Mesenchymal stem cell (in vitro differentiated cells and primary cell): ENCODE results near the gene ABAT.
"Not testable (repeated sequence)": the region's sequence is repeated elsewhere in the genome, so short reads cannot be mapped to it uniquely, and the experiment has no call there.

ENCODE experiments used
- DNase-seq: peaks from one replicate; pipeline ENCODE4 v3.0.0-alpha.2; 2013
- H2AFZ ChIP-seq: one replicate; pipeline ENCODE4 v1.6.1; 2013; ENCODE audit warnings: low read depth, mild to moderate bottlenecking, control low read depth, inconsistent platforms, low read length, moderate library complexity
- H2AK5ac ChIP-seq: 2 replicates; pipeline ENCODE4 v1.6.1; 2013; ENCODE audit warnings: low read length, moderate library complexity, mild to moderate bottlenecking, inconsistent platforms; ENCODE audit not compliant: severe bottlenecking
- H2BK120ac ChIP-seq: one replicate; pipeline ENCODE4 v1.6.1; 2013; ENCODE audit warnings: low read depth, mild to moderate bottlenecking, inconsistent platforms, low read length, moderate library complexity
- H2BK12ac ChIP-seq, 2 experiments: one replicate each; pipeline ENCODE4 v1.6.1; 2013; ENCODE audit warnings: inconsistent platforms in 2 of 2, low read length in 2 of 2, mild to moderate bottlenecking in 2 of 2, moderate library complexity in 2 of 2, control low read depth in 1 of 2
- H2BK15ac ChIP-seq: one replicate; pipeline ENCODE4 v1.6.1; 2013; ENCODE audit warnings: mild to moderate bottlenecking, low read depth, inconsistent platforms; ENCODE audit not compliant: poor library complexity, severe bottlenecking
- H2BK5ac ChIP-seq: 2 replicates; pipeline ENCODE4 v1.6.1; 2013; ENCODE audit warnings: low read depth, mild to moderate bottlenecking, low read length, control low read depth, inconsistent platforms; ENCODE audit not compliant: poor library complexity, severe bottlenecking
- H3K14ac ChIP-seq, 2 experiments: one replicate each; pipeline ENCODE4 v1.6.1; 2013; ENCODE audit warnings: inconsistent platforms in 2 of 2, low read length in 2 of 2, control low read depth in 1 of 2, mild to moderate bottlenecking in 1 of 2, moderate library complexity in 1 of 2
- H3K18ac ChIP-seq, 2 experiments: one replicate each; pipeline ENCODE4 v1.6.1; 2013; ENCODE audit warnings: inconsistent platforms in 2 of 2, low read length in 2 of 2, control low read depth in 1 of 2, low read depth in 1 of 2, mild to moderate bottlenecking in 1 of 2
- H3K23ac ChIP-seq, 2 experiments: one replicate each; pipeline ENCODE4 v1.6.1; 2013; ENCODE audit warnings: inconsistent platforms in 2 of 2, low read length in 2 of 2, mild to moderate bottlenecking in 2 of 2, moderate library complexity in 2 of 2, control low read depth in 1 of 2
- H3K27ac ChIP-seq: 2 replicates; pipeline ENCODE4 v1.5.1; 2013; ENCODE audit warnings: mild to moderate bottlenecking, moderate library complexity, low read length, control low read depth, inconsistent platforms; ENCODE audit not compliant: poor library complexity, severe bottlenecking
- H3K27me3 ChIP-seq, 2 experiments: 2 replicates each; pipeline versions ENCODE4 v1.6.1 to v1.7.0; 2013; ENCODE audit warnings: low read length in 2 of 2, mild to moderate bottlenecking in 2 of 2, moderate library complexity in 2 of 2, control low read depth in 1 of 2, inconsistent platforms in 1 of 2; ENCODE audit not compliant: control insufficient read depth in 1 of 2, insufficient read depth in 1 of 2
- H3K36me3 ChIP-seq, 2 experiments: 2 replicates each; pipeline versions ENCODE4 v1.6.1 to v1.7.0; 2013; ENCODE audit warnings: low read length in 2 of 2, control low read depth in 1 of 2, inconsistent platforms in 1 of 2, low read depth in 1 of 2, mild to moderate bottlenecking in 1 of 2; ENCODE audit not compliant: insufficient read depth in 2 of 2, control insufficient read depth in 1 of 2
- H3K4ac ChIP-seq, 2 experiments: one replicate each; pipeline ENCODE4 v1.6.1; 2013; ENCODE audit warnings: inconsistent platforms in 2 of 2, low read length in 2 of 2, mild to moderate bottlenecking in 2 of 2, moderate library complexity in 2 of 2, control low read depth in 1 of 2, low read depth in 1 of 2
- H3K4me1 ChIP-seq: 2 replicates; pipeline ENCODE4 v1.6.1; 2013; ENCODE audit warnings: low read depth, low read length, control low read depth; ENCODE audit not compliant: control insufficient read depth, insufficient read depth
- H3K4me2 ChIP-seq: 2 replicates; pipeline ENCODE4 v1.6.1; 2013; ENCODE audit warnings: low read length, mild to moderate bottlenecking, inconsistent platforms; ENCODE audit not compliant: poor library complexity, severe bottlenecking
- H3K4me3 ChIP-seq, 2 experiments: 2 replicates each; pipeline versions ENCODE4 v1.5.1 to v1.7.0; 2013; ENCODE audit warnings: low read length in 2 of 2, mild to moderate bottlenecking in 2 of 2, control low read depth in 1 of 2, low read depth in 1 of 2; ENCODE audit not compliant: insufficient read depth in 1 of 2
- H3K79me1 ChIP-seq: replicated peaks from 2 replicates; pipeline ENCODE4 v1.6.1; 2013; ENCODE audit warnings: mild to moderate bottlenecking, control low read depth, low read length, inconsistent platforms; ENCODE audit not compliant: poor library complexity, severe bottlenecking
- H3K9ac ChIP-seq: 2 replicates; pipeline ENCODE4 v1.7.0; 2013; ENCODE audit warnings: mild to moderate bottlenecking, low read length, moderate library complexity
- H3K9me3 ChIP-seq: 2 replicates; pipeline ENCODE4 v1.7.0; 2013; ENCODE audit warnings: mild to moderate bottlenecking, low read length; ENCODE audit not compliant: control insufficient read depth
- H4K8ac ChIP-seq: one replicate; pipeline ENCODE4 v1.6.1; 2013; ENCODE audit warnings: inconsistent platforms, mild to moderate bottlenecking, low read length, moderate library complexity
- H4K91ac ChIP-seq: one replicate; pipeline ENCODE4 v1.6.1; 2013; ENCODE audit warnings: mild to moderate bottlenecking, low read length, inconsistent platforms
- whole genome bisulfite sequencing: methylation state at CpG from one replicate; pipeline ENCODE4 v1.1.7; 2013; ENCODE audit warnings: mixed read lengths; 5-methylcytosine and 5-hydroxymethylcytosine counted together

The ABAT gene

DNA sequence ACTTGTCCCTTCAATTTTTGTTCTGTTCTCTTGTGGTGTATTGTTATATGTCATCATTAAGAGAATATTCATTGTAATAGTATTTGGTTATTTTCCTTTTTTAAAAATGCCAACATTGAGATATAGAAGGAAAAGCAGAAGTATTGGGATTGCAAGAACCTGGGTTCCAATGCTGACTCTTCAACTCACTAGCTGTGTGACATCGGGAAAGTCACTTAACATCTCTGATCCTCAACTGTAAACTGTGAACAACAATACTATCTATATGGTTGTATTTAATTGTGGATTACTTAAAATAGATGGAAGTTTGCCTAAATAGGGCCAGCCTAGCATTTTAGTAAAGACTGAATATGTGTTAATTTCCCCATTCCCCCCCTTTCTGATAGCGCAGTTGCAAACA is 67.2 kb downstream of the ABAT start:
- Histone ChIP-seq H3K4me2 (no peak overlapping the region), H3K9ac (no peak overlapping the region), H3K4me3 (no peak overlapping the region), H4K91ac (no peak overlapping the region), H2AK5ac (no peak overlapping the region), H4K8ac (no peak overlapping the region), H3K4me1 (no peaks in the 10 kb centered on the region), H3K79me1 (no peaks in the 10 kb centered on the region), H3K36me3 (peaks cover 0 to under 1% of the 10 kb centered on the region in 2 experiments), H3K27ac (no peak overlapping the region), H2BK5ac (no peak overlapping the region), H2AFZ (no peak overlapping the region), H3K14ac (no peak overlapping the region), H3K18ac (no peak overlapping the region), H2BK12ac (no peak overlapping the region), H3K4ac (no peak overlapping the region), H2BK120ac (no peak overlapping the region), H2BK15ac (no peak overlapping the region), H3K9me3 (no peaks in the 10 kb centered on the region), H3K27me3 (peaks cover 0 to 2% of the 10 kb centered on the region in 2 experiments), H3K23ac (no peak overlapping the region)
- 100% methylated on average over 1 of the region's 2 CpGs for WGBS
- no peak for DNase-seq

GRCh38 chr16:8742068-8742467 is 67.7 kb downstream of the ABAT start:
- Histone ChIP-seq H3K23ac (no peak overlapping the region), H2AK5ac (no peak overlapping the region), H3K27ac (no peak overlapping the region), H2BK120ac (no peak overlapping the region), H3K79me1 (no peaks in the 10 kb centered on the region), H3K36me3 (peaks cover 0 to 4% of the 10 kb centered on the region in 2 experiments), H3K9me3 (no peaks in the 10 kb centered on the region), H2AFZ (no peak overlapping the region), H3K14ac (no peak overlapping the region), H2BK12ac (no peak overlapping the region), H3K4me2 (no peak overlapping the region), H4K91ac (no peak overlapping the region), H4K8ac (no peak overlapping the region), H3K27me3 (peaks cover 0 to 2% of the 10 kb centered on the region in 2 experiments), H3K4ac (no peak overlapping the region), H2BK5ac (no peak overlapping the region), H3K4me1 (no peaks in the 10 kb centered on the region), H3K9ac (no peak overlapping the region), H2BK15ac (no peak overlapping the region), H3K4me3 (no peak overlapping the region), H3K18ac (no peak overlapping the region)
- WGBS: 87% methylated on average over 7 of the region's 8 CpGs
- no peak for DNase-seq

GRCh38 chr16:8748944-8749343 is 74.5 kb downstream of the ABAT start:
- H3K36me3 ChIP-seq, H3K14ac ChIP-seq, H3K4me2 ChIP-seq, H3K18ac ChIP-seq, H3K4ac ChIP-seq, H4K91ac ChIP-seq, H2BK5ac ChIP-seq, H3K9me3 ChIP-seq, H3K9ac ChIP-seq, H3K27me3 ChIP-seq, H3K27ac ChIP-seq, H2AFZ ChIP-seq, H3K23ac ChIP-seq, H3K79me1 ChIP-seq, H3K4me3 ChIP-seq, H2BK15ac ChIP-seq, H4K8ac ChIP-seq, H2AK5ac ChIP-seq, H3K4me1 ChIP-seq, H2BK12ac ChIP-seq, DNase-seq, H2BK120ac ChIP-seq: not testable (repeated sequence)
- 95% methylated on average over 7 of the region's 9 CpGs for WGBS

GRCh38 chr16:8751481-8752311 is 77.3 kb downstream of the ABAT start:
- Histone ChIP-seq H3K4me3 (no peak overlapping the region), H2AK5ac (no peak overlapping the region), H4K91ac (no peak overlapping the region), H2BK12ac (no peak overlapping the region), H4K8ac (no peak overlapping the region), H3K36me3 (peaks cover 0 to 3% of the 10 kb centered on the region in 2 experiments), H2BK15ac (no peak overlapping the region), H2BK120ac (no peak overlapping the region), H3K27me3 (no peaks in the 10 kb centered on the region), H3K9me3 (no peaks in the 10 kb centered on the region), H3K18ac (no peak overlapping the region), H2AFZ (no peak overlapping the region), H2BK5ac (no peak overlapping the region), H3K23ac (no peak overlapping the region), H3K4ac (no peak overlapping the region), H3K4me1 (peaks cover 9% of the 10 kb centered on the region), H3K4me2 (no peak overlapping the region), H3K9ac (no peak overlapping the region), H3K27ac (peak overlapping the region; percentile 45), H3K79me1 (no peaks in the 10 kb centered on the region), H3K14ac (no peak overlapping the region)
- peak; percentile 73 for DNase-seq
- 66% methylated on average over 14 of the region's 14 CpGs for WGBS
